Adrenal gland (tissue), 5 donors: ENCODE data around the gene EBF3.

ENCODE experiments used
- POLR2A ChIP-seq, 2 donors: fragments of 450-650 bp; IDR thresholded peaks; one replicate each; pipeline ENCODE4 v1.6.1; 2017; ENCODE audit warnings: antibody characterized with exemption in 2 of 2, mild to moderate bottlenecking in 2 of 2, moderate library complexity in 1 of 2
- TF ChIP-seq, protein P1 (sequence below), 6 experiments: fragments of 450-650 bp in 4 of 6; fragments of 200-600 bp in 2 of 6; sonication (generic) in 1 of 6; IDR thresholded peaks; 1 replicate in 5 of 6; 2 replicates in 1 of 6; pipeline versions ENCODE4 v1.5.1 to v1.8.0; 2016 to 2021; ENCODE audit warnings: antibody characterized with exemption in 6 of 6, mild to moderate bottlenecking in 2 of 6, moderate library complexity in 1 of 6
- donor health status: DM: no; HTN: no; CAD: no.

DNA sequence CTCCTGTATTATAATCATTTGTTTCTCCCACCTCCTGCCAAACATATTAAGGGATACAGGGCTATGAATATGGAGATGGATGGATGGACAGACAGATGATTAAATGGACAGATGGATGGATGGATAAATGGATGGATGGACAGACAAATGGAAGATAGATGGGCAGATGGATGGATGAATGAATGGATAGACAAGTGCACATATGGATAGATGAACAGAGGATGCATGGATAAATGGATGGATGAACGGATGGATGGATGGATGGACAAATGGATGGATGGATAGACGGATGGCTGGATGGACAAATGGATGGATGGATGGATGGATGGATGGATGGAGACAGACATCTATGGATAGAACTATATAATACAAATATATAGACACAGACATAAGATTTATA, 59.8 kb downstream of the EBF3 start:
- no peak for TF ChIP-seq POLR2A (IDR thresholded peaks at IDR 0.05)
- TF ChIP-seq, protein P1, sequence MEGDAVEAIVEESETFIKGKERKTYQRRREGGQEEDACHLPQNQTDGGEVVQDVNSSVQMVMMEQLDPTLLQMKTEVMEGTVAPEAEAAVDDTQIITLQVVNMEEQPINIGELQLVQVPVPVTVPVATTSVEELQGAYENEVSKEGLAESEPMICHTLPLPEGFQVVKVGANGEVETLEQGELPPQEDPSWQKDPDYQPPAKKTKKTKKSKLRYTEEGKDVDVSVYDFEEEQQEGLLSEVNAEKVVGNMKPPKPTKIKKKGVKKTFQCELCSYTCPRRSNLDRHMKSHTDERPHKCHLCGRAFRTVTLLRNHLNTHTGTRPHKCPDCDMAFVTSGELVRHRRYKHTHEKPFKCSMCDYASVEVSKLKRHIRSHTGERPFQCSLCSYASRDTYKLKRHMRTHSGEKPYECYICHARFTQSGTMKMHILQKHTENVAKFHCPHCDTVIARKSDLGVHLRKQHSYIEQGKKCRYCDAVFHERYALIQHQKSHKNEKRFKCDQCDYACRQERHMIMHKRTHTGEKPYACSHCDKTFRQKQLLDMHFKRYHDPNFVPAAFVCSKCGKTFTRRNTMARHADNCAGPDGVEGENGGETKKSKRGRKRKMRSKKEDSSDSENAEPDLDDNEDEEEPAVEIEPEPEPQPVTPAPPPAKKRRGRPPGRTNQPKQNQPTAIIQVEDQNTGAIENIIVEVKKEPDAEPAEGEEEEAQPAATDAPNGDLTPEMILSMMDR (IDR thresholded peaks at IDR 0.05): no peak
